ENCODE results near the gene LARP7. TPM values are rescaled to one million over a fixed set of nuclear protein-coding genes. Genes with fewer than 3 reads are reported as not detected.

LARP7 gene
- total RNA-seq, 1 donor from 2014 or later, result 33.9 TPM

GRCh38 chr4:112650332-112650731 lies 13.4 kb downstream of the LARP7 start:
- H3K4me3 ChIP-seq (ENCODE audit: insufficient read depth, low read depth, low read length), result no peak overlapping the region
- Mint-ChIP-seq H3K4me3 (ENCODE audit: unreplicated experiment) (no peak overlapping the region), H3K36me3 (ENCODE audit: low read depth, unreplicated experiment) (peaks cover 2% of the 10 kb centered on the region), H3K9me3 (ENCODE audit: unreplicated experiment) (no peaks in the 10 kb centered on the region), H3K27me3 (ENCODE audit: low read depth, unreplicated experiment) (no peaks in the 10 kb centered on the region), H3K4me1 (ENCODE audit: low read depth, unreplicated experiment) (no peaks in the 10 kb centered on the region), H3K27ac (ENCODE audit: unreplicated experiment) (no peak overlapping the region)
- H3K79me2 ChIP-seq (ENCODE audit: insufficient read depth, low read length), result no peaks in the 10 kb centered on the region
- peaks cover 23% of the 10 kb centered on the region for H3K36me3 ChIP-seq (ENCODE audit: insufficient read depth, low read length)
- no peak overlapping the region for H3K9ac ChIP-seq (ENCODE audit: low read length)
- no peaks in the 10 kb centered on the region for H4K20me1 ChIP-seq (ENCODE audit: insufficient read depth, low read length)
- H3K27ac ChIP-seq (ENCODE audit: low read depth, low read length), result no peak overlapping the region
- H3K27me3 ChIP-seq (ENCODE audit: insufficient read depth, low read length), result no peaks in the 10 kb centered on the region
- peaks cover 8% of the 10 kb centered on the region for H3K4me1 ChIP-seq (ENCODE audit: insufficient read depth, low read length)
- H2AFZ ChIP-seq (ENCODE audit: low read depth, low read length), result no peak overlapping the region
- H3K4me2 ChIP-seq (ENCODE audit: low read length), result no peak overlapping the region
- TF ChIP-seq CTCF (IDR thresholded peaks at IDR 0.05; ENCODE audit: insufficient read depth, low read depth, low read length) (no peak), EZH2 (IDR thresholded peaks at IDR 0.05; ENCODE audit: insufficient read depth, low read length) (no peak)
- no peak for FAIRE-seq
- H3K9me3 ChIP-seq (ENCODE audit: insufficient read depth, low read depth, low read length), result no peaks in the 10 kb centered on the region
- no peak for DNase-seq (ENCODE audit: low read depth)

DNA sequence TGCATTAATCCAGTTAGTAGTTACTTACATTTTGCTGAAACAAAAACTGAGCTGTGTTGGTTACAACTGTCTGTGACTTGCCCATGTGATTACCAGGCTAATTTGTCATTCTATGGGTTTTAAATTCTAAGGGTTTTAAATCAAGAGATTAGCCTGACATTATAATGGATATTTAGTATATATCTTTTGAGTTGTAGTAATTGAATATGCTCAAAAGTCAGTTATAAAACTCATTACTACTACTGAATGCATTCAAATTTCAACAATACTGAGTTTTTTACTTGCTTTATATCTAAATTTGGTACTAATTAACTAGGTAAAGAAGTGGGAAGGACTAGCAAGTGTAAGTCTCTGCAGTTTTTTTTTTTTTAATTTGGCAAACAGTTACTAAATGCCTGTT lies 14.7 kb downstream of the LARP7 start:
- H3K4me1 Mint-ChIP-seq (ENCODE audit: low read depth, unreplicated experiment), result no peaks in the 10 kb centered on the region
- no peaks in the 10 kb centered on the region for H3K9me3 Mint-ChIP-seq (ENCODE audit: unreplicated experiment)
- H3K27ac Mint-ChIP-seq (ENCODE audit: unreplicated experiment), result no peak overlapping the region
- Histone ChIP-seq H3K36me3 (ENCODE audit: insufficient read depth, low read length) (peaks cover 18% of the 10 kb centered on the region), H3K4me3 (ENCODE audit: insufficient read depth, low read depth, low read length) (no peak overlapping the region), H3K27ac (ENCODE audit: low read depth, low read length) (no peak overlapping the region), H4K20me1 (ENCODE audit: insufficient read depth, low read length) (no peaks in the 10 kb centered on the region), H3K4me2 (ENCODE audit: low read length) (no peak overlapping the region), H3K9ac (ENCODE audit: low read length) (no peak overlapping the region), H3K27me3 (ENCODE audit: insufficient read depth, low read length) (no peaks in the 10 kb centered on the region), H2AFZ (ENCODE audit: low read depth, low read length) (no peak overlapping the region), H3K79me2 (ENCODE audit: insufficient read depth, low read length) (no peaks in the 10 kb centered on the region), H3K4me1 (ENCODE audit: insufficient read depth, low read length) (peaks cover 8% of the 10 kb centered on the region), H3K9me3 (ENCODE audit: insufficient read depth, low read depth, low read length) (no peaks in the 10 kb centered on the region)
- FAIRE-seq, result no peak
- DNase-seq (ENCODE audit: low read depth), result no peak
- H3K4me3 Mint-ChIP-seq (ENCODE audit: unreplicated experiment), result no peak overlapping the region
- peaks cover 2% of the 10 kb centered on the region for H3K36me3 Mint-ChIP-seq (ENCODE audit: low read depth, unreplicated experiment)
- H3K27me3 Mint-ChIP-seq (ENCODE audit: low read depth, unreplicated experiment), result no peaks in the 10 kb centered on the region
- no peak for TF ChIP-seq CTCF (IDR thresholded peaks at IDR 0.05; ENCODE audit: insufficient read depth, low read depth, low read length)
- TF ChIP-seq EZH2 (IDR thresholded peaks at IDR 0.05; ENCODE audit: insufficient read depth, low read length), result no peak

GRCh38 chr4:112652216-112652615 lies 15.3 kb downstream of the LARP7 start:
- no peak overlapping the region for H3K4me2 ChIP-seq (ENCODE audit: low read length)
- Mint-ChIP-seq H3K27ac (ENCODE audit: unreplicated experiment) (no peak overlapping the region), H3K36me3 (ENCODE audit: low read depth, unreplicated experiment) (peaks cover under 1% of the 10 kb centered on the region), H3K9me3 (ENCODE audit: unreplicated experiment) (no peaks in the 10 kb centered on the region), H3K4me1 (ENCODE audit: low read depth, unreplicated experiment) (no peaks in the 10 kb centered on the region), H3K27me3 (ENCODE audit: low read depth, unreplicated experiment) (no peaks in the 10 kb centered on the region), H3K4me3 (ENCODE audit: unreplicated experiment) (no peak overlapping the region)
- H3K4me1 ChIP-seq (ENCODE audit: insufficient read depth, low read length), result peaks cover 8% of the 10 kb centered on the region
- no peaks in the 10 kb centered on the region for H3K79me2 ChIP-seq (ENCODE audit: insufficient read depth, low read length)
- peak; percentile 75 for FAIRE-seq
- H2AFZ ChIP-seq (ENCODE audit: low read depth, low read length), result no peak overlapping the region
- H3K9ac ChIP-seq (ENCODE audit: low read length), result no peak overlapping the region
- DNase-seq (ENCODE audit: low read depth), result no peak
- H3K27ac ChIP-seq (ENCODE audit: low read depth, low read length), result no peak overlapping the region
- H3K9me3 ChIP-seq (ENCODE audit: insufficient read depth, low read depth, low read length), result no peaks in the 10 kb centered on the region
- peaks cover 15% of the 10 kb centered on the region for H3K36me3 ChIP-seq (ENCODE audit: insufficient read depth, low read length)
- no peak for TF ChIP-seq CTCF (IDR thresholded peaks at IDR 0.05; ENCODE audit: insufficient read depth, low read depth, low read length)
- no peak for TF ChIP-seq EZH2 (IDR thresholded peaks at IDR 0.05; ENCODE audit: insufficient read depth, low read length)
- H4K20me1 ChIP-seq (ENCODE audit: insufficient read depth, low read length), result no peaks in the 10 kb centered on the region
- H3K4me3 ChIP-seq (ENCODE audit: insufficient read depth, low read depth, low read length), result no peak overlapping the region
- H3K27me3 ChIP-seq (ENCODE audit: insufficient read depth, low read length), result no peaks in the 10 kb centered on the region

All from astrocyte (in vitro differentiated cells and primary cell).